SK-N-SH treated with all-trans-retinoic acid at 6 μM for 48 hours (cell line): ENCODE measurements around the gene SLC6A19.
"Not testable (repeated sequence)": the region's sequence is repeated elsewhere in the genome, so short reads cannot be mapped to it uniquely, and the experiment has no call there.

Experiments
- ATAC-seq: fragments of 200-7000 bp; cut with Tn5 transposase; 3 replicates; pipeline ENCODE4 v1.9.1; 2020; ENCODE audit warnings: mild to moderate bottlenecking, moderate library complexity
- ARNTL ChIP-seq: fragments of 450-650 bp; formaldehyde crosslinking; IDR thresholded peaks from 2 replicates; pipeline ENCODE4 v1.5.0; 2020; ENCODE audit warnings: low read depth, mild to moderate bottlenecking, moderate library complexity, borderline replicate concordance
- BACH2 ChIP-seq: fragments of 250-450 bp; sonication (Bioruptor Pico); IDR thresholded peaks from 2 replicates; pipeline ENCODE4 v1.9.0; 2021; ENCODE audit warnings: mild to moderate bottlenecking, borderline replicate concordance
- CSDC2 ChIP-seq: fragments of 250-450 bp; sonication (Bioruptor Pico); IDR thresholded peaks from 2 replicates; pipeline ENCODE4 v1.5.0; 2020; ENCODE audit warnings: mild to moderate bottlenecking, moderate library complexity
- ESRRG ChIP-seq: fragments of 250-450 bp; sonication (Bioruptor Pico); IDR thresholded peaks from 2 replicates; pipeline ENCODE4 v1.6.1; 2021; ENCODE audit warnings: mild to moderate bottlenecking
- GLIS3 ChIP-seq: fragments of 250-450 bp; sonication (Bioruptor Pico); IDR thresholded peaks from 2 replicates; pipeline ENCODE4 v1.5.0; 2020; ENCODE audit warnings: mild to moderate bottlenecking, moderate library complexity
- OSR1 ChIP-seq: fragments of 250-450 bp; sonication (Bioruptor Pico); IDR thresholded peaks from 2 replicates; pipeline ENCODE4 v1.8.0; 2022; ENCODE audit warnings: moderate library complexity, mild to moderate bottlenecking, inconsistent platforms
- PPARA ChIP-seq: fragments of 250-450 bp; sonication (Bioruptor Pico); IDR thresholded peaks from 2 replicates; pipeline ENCODE4 v1.5.0; 2020; ENCODE audit warnings: mild to moderate bottlenecking, borderline replicate concordance
- RARB ChIP-seq: fragments of 250-450 bp; sonication (Bioruptor Pico); IDR thresholded peaks from 2 replicates; pipeline ENCODE4 v1.8.0; 2021; ENCODE audit warnings: mild to moderate bottlenecking, moderate library complexity
- SNAI2 ChIP-seq: fragments of 250-450 bp; sonication (Bioruptor Pico); IDR thresholded peaks from 2 replicates; pipeline ENCODE4 v1.5.0; 2020; ENCODE audit warnings: mild to moderate bottlenecking, moderate library complexity
- TCF4 ChIP-seq: fragments of 250-450 bp; sonication (Bioruptor Pico); IDR thresholded peaks from 2 replicates; pipeline ENCODE4 v1.8.0; 2021; ENCODE audit warnings: mild to moderate bottlenecking, moderate library complexity, borderline replicate concordance
- TOX ChIP-seq: fragments of 250-450 bp; sonication (Bioruptor Pico); IDR thresholded peaks from 2 replicates; pipeline ENCODE4 v1.8.0; 2021; ENCODE audit warnings: mild to moderate bottlenecking, moderate library complexity, borderline replicate concordance
- ZC3H10 ChIP-seq: fragments of 250-450 bp; sonication (Bioruptor Pico); IDR thresholded peaks from 2 replicates; pipeline ENCODE4 v1.5.1; 2021; ENCODE audit warnings: mild to moderate bottlenecking, moderate library complexity
- ZFP3 ChIP-seq: fragments of 250-450 bp; sonication (Bioruptor Pico); IDR thresholded peaks from 2 replicates; pipeline ENCODE4 v1.5.0; 2020; ENCODE audit warnings: mild to moderate bottlenecking, moderate library complexity
- ZFP30 ChIP-seq: fragments of 450-650 bp; formaldehyde crosslinking; IDR thresholded peaks from 2 replicates; pipeline ENCODE4 v1.5.0; 2022; ENCODE audit warnings: mild to moderate bottlenecking, moderate library complexity
- ZNF565 ChIP-seq: fragments of 450-650 bp; formaldehyde crosslinking; conservative IDR thresholded peaks from 2 replicates; pipeline ENCODE4 v1.5.0; 2020; ENCODE audit warnings: low read depth, mild to moderate bottlenecking, moderate library complexity
- ZNF70 ChIP-seq: fragments of 450-650 bp; formaldehyde crosslinking; IDR thresholded peaks from 2 replicates; pipeline ENCODE4 v1.5.0; 2020; ENCODE audit warnings: mild to moderate bottlenecking, moderate library complexity
- ZNF8 ChIP-seq: fragments of 450-650 bp; formaldehyde crosslinking; IDR thresholded peaks from 2 replicates; pipeline ENCODE4 v1.5.0; 2020; ENCODE audit warnings: mild to moderate bottlenecking, moderate library complexity
- TF ChIP-seq, protein P1 (sequence below): fragments of 250-450 bp; sonication (Bioruptor Pico); IDR thresholded peaks from 2 replicates; pipeline ENCODE4 v1.5.0; 2020; ENCODE audit warnings: mild to moderate bottlenecking, moderate library complexity
- TF ChIP-seq, protein P2 (sequence below): fragments of 250-450 bp; sonication (Bioruptor Pico); IDR thresholded peaks from 2 replicates; pipeline ENCODE4 v1.5.1; 2021; ENCODE audit warnings: mild to moderate bottlenecking, moderate library complexity
- TF ChIP-seq, protein P3 (sequence below): fragments of 250-450 bp; sonication (Bioruptor Pico); IDR thresholded peaks from 2 replicates; pipeline ENCODE4 v1.8.0; 2020; ENCODE audit warnings: mild to moderate bottlenecking, moderate library complexity, borderline replicate concordance
- TF ChIP-seq, protein P4 (sequence below): fragments of 250-450 bp; sonication (Bioruptor Pico); IDR thresholded peaks from 2 replicates; pipeline ENCODE4 v1.8.0; 2021; ENCODE audit warnings: low read depth, mild to moderate bottlenecking, moderate library complexity, borderline replicate concordance

SLC6A19 gene

DNA sequence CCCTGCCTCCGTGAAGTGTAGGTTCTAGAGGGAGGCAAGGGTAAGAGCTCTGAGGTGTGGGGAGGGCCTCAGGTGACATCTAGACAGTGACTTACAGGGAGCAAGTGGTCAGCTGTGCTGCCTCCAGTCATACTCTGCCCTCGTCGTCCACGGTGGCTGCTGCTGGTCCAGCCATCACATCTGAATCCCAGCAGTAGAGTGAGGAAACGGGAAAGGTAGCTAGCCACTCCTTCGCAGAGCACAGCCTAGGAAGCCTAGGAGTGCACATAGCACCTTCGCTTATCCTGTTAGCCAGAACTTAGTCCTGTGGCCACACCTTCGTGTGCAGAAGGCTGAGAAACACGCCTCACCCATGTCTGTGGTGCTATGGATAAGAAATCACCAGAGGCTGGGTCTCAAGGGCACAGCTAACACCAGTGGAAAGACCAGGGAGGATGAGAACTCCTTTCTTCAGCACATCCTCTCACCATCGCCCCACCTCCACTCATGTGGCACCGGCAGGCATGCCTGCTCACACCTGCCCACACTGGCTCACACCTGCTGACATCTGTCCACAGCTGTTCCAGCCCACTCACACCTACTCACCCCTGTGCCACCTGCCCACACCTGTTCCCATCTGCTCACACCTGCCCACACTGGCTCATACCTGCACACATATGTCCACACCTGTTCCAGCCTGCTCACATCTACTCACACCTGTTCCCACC is 44.5 kb upstream of the SLC6A19 start:
- TF ChIP-seq TOX (CRISPR knock-in tag) (no peak), ZC3H10 (no peak), ZFP30 (CRISPR knock-in tag) (no peak), PPARA (CRISPR knock-in tag) (no peak), ARNTL (CRISPR knock-in tag) (no peak), GLIS3 (CRISPR knock-in tag) (no peak), CSDC2 (CRISPR knock-in tag) (no peak), SNAI2 (CRISPR knock-in tag) (no peak), ZFP3 (CRISPR knock-in tag) (no peak), ESRRG (CRISPR knock-in tag) (no peak), BACH2 (CRISPR knock-in tag) (no peak), TCF4 (CRISPR knock-in tag) (no peak), RARB (CRISPR knock-in tag) (no peak), ZNF565 (CRISPR knock-in tag) (no peak), ZNF70 (no peak)
- TF ChIP-seq, protein P1, sequence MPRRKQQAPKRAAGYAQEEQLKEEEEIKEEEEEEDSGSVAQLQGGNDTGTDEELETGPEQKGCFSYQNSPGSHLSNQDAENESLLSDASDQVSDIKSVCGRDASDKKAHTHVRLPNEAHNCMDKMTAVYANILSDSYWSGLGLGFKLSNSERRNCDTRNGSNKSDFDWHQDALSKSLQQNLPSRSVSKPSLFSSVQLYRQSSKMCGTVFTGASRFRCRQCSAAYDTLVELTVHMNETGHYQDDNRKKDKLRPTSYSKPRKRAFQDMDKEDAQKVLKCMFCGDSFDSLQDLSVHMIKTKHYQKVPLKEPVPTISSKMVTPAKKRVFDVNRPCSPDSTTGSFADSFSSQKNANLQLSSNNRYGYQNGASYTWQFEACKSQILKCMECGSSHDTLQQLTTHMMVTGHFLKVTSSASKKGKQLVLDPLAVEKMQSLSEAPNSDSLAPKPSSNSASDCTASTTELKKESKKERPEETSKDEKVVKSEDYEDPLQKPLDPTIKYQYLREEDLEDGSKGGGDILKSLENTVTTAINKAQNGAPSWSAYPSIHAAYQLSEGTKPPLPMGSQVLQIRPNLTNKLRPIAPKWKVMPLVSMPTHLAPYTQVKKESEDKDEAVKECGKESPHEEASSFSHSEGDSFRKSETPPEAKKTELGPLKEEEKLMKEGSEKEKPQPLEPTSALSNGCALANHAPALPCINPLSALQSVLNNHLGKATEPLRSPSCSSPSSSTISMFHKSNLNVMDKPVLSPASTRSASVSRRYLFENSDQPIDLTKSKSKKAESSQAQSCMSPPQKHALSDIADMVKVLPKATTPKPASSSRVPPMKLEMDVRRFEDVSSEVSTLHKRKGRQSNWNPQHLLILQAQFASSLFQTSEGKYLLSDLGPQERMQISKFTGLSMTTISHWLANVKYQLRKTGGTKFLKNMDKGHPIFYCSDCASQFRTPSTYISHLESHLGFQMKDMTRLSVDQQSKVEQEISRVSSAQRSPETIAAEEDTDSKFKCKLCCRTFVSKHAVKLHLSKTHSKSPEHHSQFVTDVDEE (CRISPR knock-in tag), result no peak
- TF ChIP-seq, protein P2, sequence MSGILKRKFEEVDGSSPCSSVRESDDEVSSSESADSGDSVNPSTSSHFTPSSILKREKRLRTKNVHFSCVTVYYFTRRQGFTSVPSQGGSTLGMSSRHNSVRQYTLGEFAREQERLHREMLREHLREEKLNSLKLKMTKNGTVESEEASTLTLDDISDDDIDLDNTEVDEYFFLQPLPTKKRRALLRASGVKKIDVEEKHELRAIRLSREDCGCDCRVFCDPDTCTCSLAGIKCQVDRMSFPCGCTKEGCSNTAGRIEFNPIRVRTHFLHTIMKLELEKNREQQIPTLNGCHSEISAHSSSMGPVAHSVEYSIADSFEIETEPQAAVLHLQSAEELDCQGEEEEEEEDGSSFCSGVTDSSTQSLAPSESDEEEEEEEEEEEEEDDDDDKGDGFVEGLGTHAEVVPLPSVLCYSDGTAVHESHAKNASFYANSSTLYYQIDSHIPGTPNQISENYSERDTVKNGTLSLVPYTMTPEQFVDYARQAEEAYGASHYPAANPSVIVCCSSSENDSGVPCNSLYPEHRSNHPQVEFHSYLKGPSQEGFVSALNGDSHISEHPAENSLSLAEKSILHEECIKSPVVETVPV (CRISPR knock-in tag), result no peak
- TF ChIP-seq, protein P3, sequence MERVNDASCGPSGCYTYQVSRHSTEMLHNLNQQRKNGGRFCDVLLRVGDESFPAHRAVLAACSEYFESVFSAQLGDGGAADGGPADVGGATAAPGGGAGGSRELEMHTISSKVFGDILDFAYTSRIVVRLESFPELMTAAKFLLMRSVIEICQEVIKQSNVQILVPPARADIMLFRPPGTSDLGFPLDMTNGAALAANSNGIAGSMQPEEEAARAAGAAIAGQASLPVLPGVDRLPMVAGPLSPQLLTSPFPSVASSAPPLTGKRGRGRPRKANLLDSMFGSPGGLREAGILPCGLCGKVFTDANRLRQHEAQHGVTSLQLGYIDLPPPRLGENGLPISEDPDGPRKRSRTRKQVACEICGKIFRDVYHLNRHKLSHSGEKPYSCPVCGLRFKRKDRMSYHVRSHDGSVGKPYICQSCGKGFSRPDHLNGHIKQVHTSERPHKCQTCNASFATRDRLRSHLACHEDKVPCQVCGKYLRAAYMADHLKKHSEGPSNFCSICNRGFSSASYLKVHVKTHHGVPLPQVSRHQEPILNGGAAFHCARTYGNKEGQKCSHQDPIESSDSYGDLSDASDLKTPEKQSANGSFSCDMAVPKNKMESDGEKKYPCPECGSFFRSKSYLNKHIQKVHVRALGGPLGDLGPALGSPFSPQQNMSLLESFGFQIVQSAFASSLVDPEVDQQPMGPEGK (CRISPR knock-in tag), result no peak
- TF ChIP-seq, protein P4, sequence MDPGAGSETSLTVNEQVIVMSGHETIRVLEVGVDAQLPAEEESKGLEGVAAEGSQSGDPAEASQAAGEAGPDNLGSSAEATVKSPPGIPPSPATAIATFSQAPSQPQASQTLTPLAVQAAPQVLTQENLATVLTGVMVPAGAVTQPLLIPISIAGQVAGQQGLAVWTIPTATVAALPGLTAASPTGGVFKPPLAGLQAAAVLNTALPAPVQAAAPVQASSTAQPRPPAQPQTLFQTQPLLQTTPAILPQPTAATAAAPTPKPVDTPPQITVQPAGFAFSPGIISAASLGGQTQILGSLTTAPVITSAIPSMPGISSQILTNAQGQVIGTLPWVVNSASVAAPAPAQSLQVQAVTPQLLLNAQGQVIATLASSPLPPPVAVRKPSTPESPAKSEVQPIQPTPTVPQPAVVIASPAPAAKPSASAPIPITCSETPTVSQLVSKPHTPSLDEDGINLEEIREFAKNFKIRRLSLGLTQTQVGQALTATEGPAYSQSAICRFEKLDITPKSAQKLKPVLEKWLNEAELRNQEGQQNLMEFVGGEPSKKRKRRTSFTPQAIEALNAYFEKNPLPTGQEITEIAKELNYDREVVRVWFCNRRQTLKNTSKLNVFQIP, result no peak
- no peak for ATAC-seq

DNA sequence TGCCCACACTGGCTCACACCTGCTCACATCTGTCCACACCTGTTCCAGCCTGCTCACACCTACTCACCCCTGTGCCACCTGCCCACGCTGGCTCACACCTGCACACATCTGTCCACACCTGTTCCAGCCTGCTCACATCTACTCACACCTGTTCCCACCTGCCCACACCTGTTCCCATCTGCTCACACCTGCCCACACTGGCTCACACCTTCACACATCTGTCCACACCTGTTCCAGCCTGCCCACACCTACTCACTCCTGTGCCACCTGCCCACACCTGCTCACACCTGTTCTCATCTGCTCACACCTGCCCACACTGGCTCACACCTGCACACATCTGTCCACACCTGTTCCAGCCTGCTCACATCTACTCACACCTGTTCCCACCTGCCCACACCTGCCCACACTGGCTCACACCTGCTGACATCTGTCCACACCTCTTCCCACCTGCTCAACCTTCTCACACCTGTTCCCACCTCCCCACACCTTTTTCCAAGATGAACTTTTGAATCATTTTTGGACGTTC is 43.9 kb upstream of the SLC6A19 start:
- not testable (repeated sequence) for ATAC-seq

DNA sequence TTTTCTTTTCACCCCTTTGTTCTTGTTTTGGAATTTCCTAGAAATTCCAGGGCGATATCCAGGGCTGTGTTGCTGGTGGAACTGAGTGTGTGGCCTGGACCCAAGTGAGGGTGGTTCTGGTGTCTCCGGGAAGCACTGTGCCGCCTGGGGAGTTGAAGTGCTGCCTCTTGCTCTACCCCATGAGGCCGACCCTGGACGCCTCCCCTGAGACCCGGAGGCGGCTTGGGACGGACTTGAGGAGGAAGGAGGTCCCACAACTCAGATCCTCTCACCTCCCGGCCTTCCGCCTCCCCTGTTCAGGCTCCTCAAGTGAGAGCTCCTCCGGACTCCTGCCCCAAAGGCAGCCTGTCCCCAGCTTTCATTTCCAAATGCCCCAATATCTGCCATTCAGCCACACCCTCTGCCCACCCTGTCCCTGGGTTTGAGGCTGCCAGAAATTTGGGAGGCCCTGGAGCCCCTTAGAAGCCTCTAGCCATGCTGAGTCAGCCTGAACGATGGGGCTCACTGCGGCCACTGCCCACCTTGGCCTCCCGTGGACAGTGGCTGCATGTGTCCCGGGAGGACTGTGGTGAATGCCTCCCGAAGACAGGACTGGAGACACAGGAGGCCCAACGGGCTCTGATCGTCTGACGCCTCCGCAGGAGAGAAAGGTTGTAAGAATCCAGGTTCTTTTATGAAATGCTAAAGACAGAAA is 42.6 kb upstream of the SLC6A19 start:
- no peak for ATAC-seq
- no peak for TF ChIP-seq OSR1
- no peak for TF ChIP-seq ZFP30 (CRISPR knock-in tag)
- TF ChIP-seq, protein P1 (CRISPR knock-in tag), result no peak
- TF ChIP-seq, protein P4, result no peak
- TF ChIP-seq ZNF565 (CRISPR knock-in tag), result no peak
- TF ChIP-seq CSDC2 (CRISPR knock-in tag), result no peak
- TF ChIP-seq TOX (CRISPR knock-in tag), result no peak
- no peak for TF ChIP-seq ARNTL (CRISPR knock-in tag)
- TF ChIP-seq TCF4 (CRISPR knock-in tag), result no peak
- no peak for TF ChIP-seq BACH2 (CRISPR knock-in tag)
- TF ChIP-seq ZNF8 (CRISPR knock-in tag), result no peak
- no peak for TF ChIP-seq ZNF70
